Neural cell (in vitro differentiated cells): Measurements from ENCODE around the gene FAM3D. TPM values are rescaled to one million over a fixed set of nuclear protein-coding genes. Genes with fewer than 3 reads are reported as not detected.

ENCODE experiments used
- H2AFZ ChIP-seq: fragments of 200-600, 300-800 bp; sonication (generic), shearing (Covaris generic); 2 replicates; pipeline ENCODE4 v1.6.0; 2014; ENCODE audit warnings: low read depth, mild to moderate bottlenecking, antibody characterized with exemption, low read length, moderate library complexity
- H3F3A ChIP-seq: fragments of 200-600 bp; shearing (Covaris generic); 2 replicates; pipeline ENCODE4 v1.6.1; 2016; ENCODE audit warnings: mild to moderate bottlenecking, moderate library complexity, mixed read lengths, antibody characterized with exemption, low read length; ENCODE audit not compliant: insufficient read depth, poor library complexity, severe bottlenecking
- H3K27ac ChIP-seq: fragments of 200-600, 300-800 bp; sonication (generic), shearing (Covaris generic); 2 replicates; pipeline ENCODE4 v1.5.1; 2014; ENCODE audit warnings: mild to moderate bottlenecking, low read length, moderate library complexity
- H3K27me3 ChIP-seq: fragments of 300-800, 200-600 bp; sonication (generic), shearing (Covaris generic); 2 replicates; pipeline ENCODE4 v1.6.0; 2014; ENCODE audit warnings: mild to moderate bottlenecking, low read depth, low read length, moderate library complexity; ENCODE audit not compliant: insufficient read depth
- H3K36me3 ChIP-seq: fragments of 300-800, 200-600 bp; sonication (generic), shearing (Covaris generic); 2 replicates; pipeline ENCODE4 v1.5.1; 2014; ENCODE audit warnings: mild to moderate bottlenecking, antibody characterized with exemption, low read length, moderate library complexity; ENCODE audit not compliant: insufficient read depth
- H3K4me2 ChIP-seq: fragments of 300-800, 200-600 bp; sonication (generic), shearing (Covaris generic); 2 replicates; pipeline ENCODE4 v1.6.0; 2014; ENCODE audit warnings: mild to moderate bottlenecking, low read length
- H3K4me3 ChIP-seq: fragments of 300-800, 200-600 bp; sonication (generic), shearing (Covaris generic); 2 replicates; pipeline ENCODE4 v1.5.1; 2014; ENCODE audit warnings: mild to moderate bottlenecking, low read length, moderate library complexity
- H3K79me2 ChIP-seq: fragments of 200-600 bp; shearing (Covaris generic); replicated peaks from 2 replicates; pipeline ENCODE4 v1.6.0; 2014; ENCODE audit warnings: mild to moderate bottlenecking, low read length, moderate library complexity; ENCODE audit not compliant: insufficient read depth
- H3K9ac ChIP-seq: fragments of 300-800, 200-600 bp; sonication (generic), shearing (Covaris generic); 2 replicates; pipeline ENCODE4 v1.6.1; 2016; ENCODE audit warnings: mild to moderate bottlenecking, low read length, mixed read lengths
- H3K9me2 ChIP-seq: fragments of 200-600 bp; shearing (Covaris generic); 2 replicates; pipeline ENCODE4 v1.6.1; 2016; ENCODE audit warnings: mild to moderate bottlenecking, low read length, mixed read lengths; ENCODE audit not compliant: insufficient read depth
- H3K9me3 ChIP-seq: fragments of 200-600, 300-800 bp; sonication (generic), shearing (Covaris generic); 2 replicates; pipeline ENCODE4 v1.6.1; 2016; ENCODE audit warnings: mild to moderate bottlenecking, mixed run types, low read length, moderate library complexity, mixed read lengths
- H4K20me1 ChIP-seq: fragments of 200-600 bp; shearing (Covaris generic); 2 replicates; pipeline ENCODE4 v1.6.1; 2016; ENCODE audit warnings: mild to moderate bottlenecking, mixed run types; ENCODE audit not compliant: insufficient read depth
- CTCF ChIP-seq: fragments of 450-650 bp; IDR thresholded peaks from 2 replicates; pipeline ENCODE4 v1.5.1; 2014; ENCODE audit warnings: antibody characterized with exemption, mild to moderate bottlenecking, moderate library complexity; ENCODE audit not compliant: poor library complexity, severe bottlenecking
- EP300 ChIP-seq: fragments of 450-650 bp; conservative IDR thresholded peaks from 2 replicates; pipeline ENCODE4 v1.6.1; 2014; ENCODE audit warnings: antibody characterized with exemption, mild to moderate bottlenecking, moderate library complexity; ENCODE audit not compliant: poor library complexity, severe bottlenecking
- EZH2 ChIP-seq: fragments of 200-600, 300-800 bp; shearing (Covaris generic), sonication (generic); IDR thresholded peaks from 2 replicates; pipeline ENCODE4 v1.6.1; 2014; ENCODE audit warnings: antibody characterized with exemption, low read length, borderline replicate concordance, mild to moderate bottlenecking; ENCODE audit not compliant: insufficient read depth, poor library complexity, severe bottlenecking
- MXI1 ChIP-seq: fragments of 450-650 bp; conservative IDR thresholded peaks from 2 replicates; pipeline ENCODE4 v1.6.1; 2014; ENCODE audit warnings: antibody characterized with exemption, mild to moderate bottlenecking; ENCODE audit not compliant: poor library complexity, severe bottlenecking
- POLR2AphosphoS5 ChIP-seq: IDR thresholded peaks from 2 replicates; pipeline ENCODE4 v1.6.1; 2012
- RAD21 ChIP-seq: fragments of 450-650 bp; conservative IDR thresholded peaks from 2 replicates; pipeline ENCODE4 v1.6.1; 2014; ENCODE audit warnings: antibody characterized with exemption, mild to moderate bottlenecking, moderate library complexity
- REST ChIP-seq: IDR thresholded peaks from 2 replicates; pipeline ENCODE4 v1.6.1; 2012; ENCODE audit warnings: borderline replicate concordance
- SMC3 ChIP-seq: fragments of 450-650 bp; conservative IDR thresholded peaks from 2 replicates; pipeline ENCODE4 v1.6.1; 2014; ENCODE audit warnings: antibody characterized with exemption, mild to moderate bottlenecking, moderate library complexity; ENCODE audit not compliant: poor library complexity
- TAF1 ChIP-seq: IDR thresholded peaks from 2 replicates; pipeline ENCODE4 v1.6.1; 2012; ENCODE audit warnings: low read depth
- polyA plus RNA-seq: library from polyadenylated mRNA; depleted of rRNA; stranded (reverse); fragments of >200 nt; gene quantifications from 2 replicates; pipeline ENCODE4 v1.2.3, GENCODE V29; 2014

The FAM3D gene
- polyA plus RNA-seq, 1 donor from 2014 or later: not detected

GRCh38 chr3:58657571-58658141 lies 8.9 kb downstream of the FAM3D start:
- Histone ChIP-seq H3K27me3 (no peaks in the 10 kb centered on the region), H3K9me2 (no peaks in the 10 kb centered on the region), H3K9ac (no peak overlapping the region), H3K4me2 (no peak overlapping the region), H4K20me1 (no peaks in the 10 kb centered on the region), H3F3A (no peaks in the 10 kb centered on the region), H3K27ac (no peak overlapping the region), H3K9me3 (no peaks in the 10 kb centered on the region), H3K79me2 (no peaks in the 10 kb centered on the region), H3K4me3 (no peak overlapping the region), H2AFZ (no peak overlapping the region), H3K36me3 (no peaks in the 10 kb centered on the region)
- TF ChIP-seq TAF1: no peak
- TF ChIP-seq POLR2AphosphoS5: no peak
- TF ChIP-seq RAD21: no peak
- no peak for TF ChIP-seq EP300
- no peak for TF ChIP-seq REST
- TF ChIP-seq SMC3: no peak
- TF ChIP-seq MXI1: no peak
- no peak for TF ChIP-seq EZH2
- TF ChIP-seq CTCF: no peak

- Histone ChIP-seq H3K9me2 (no peaks in the 10 kb centered on the region), H3K4me2 (no peak overlapping the region), H2AFZ (no peak overlapping the region), H4K20me1 (no peaks in the 10 kb centered on the region), H3F3A (no peaks in the 10 kb centered on the region), H3K36me3 (no peaks in the 10 kb centered on the region), H3K9ac (no peak overlapping the region), H3K4me3 (no peak overlapping the region), H3K27ac (no peak overlapping the region), H3K27me3 (no peaks in the 10 kb centered on the region), H3K79me2 (no peaks in the 10 kb centered on the region), H3K9me3 (no peaks in the 10 kb centered on the region)
- TF ChIP-seq CTCF: no peak
- no peak for TF ChIP-seq POLR2AphosphoS5
- TF ChIP-seq RAD21: no peak
- no peak for TF ChIP-seq MXI1
- no peak for TF ChIP-seq SMC3
- no peak for TF ChIP-seq EP300
- no peak for TF ChIP-seq REST
- TF ChIP-seq TAF1: no peak
- no peak for TF ChIP-seq EZH2
These were observed 9.5 kb downstream of the FAM3D start for GRCh38 chr3:58657036-58657520.
